Measurements from ENCODE around the gene OTOG. TPM values are rescaled to one million over a fixed set of nuclear protein-coding genes. Genes with fewer than 3 reads are reported as not detected.

OTOG gene
- total RNA-seq, 2 experiments from 2014 or later = not detected

GRCh38 chr11:17673951-17674350 lies 126.9 kb downstream of the OTOG start:
- H3K4me1 Mint-ChIP-seq = no peaks in the 10 kb centered on the region
- H3K4me3 Mint-ChIP-seq = no peak overlapping the region
- POLR2A ChIA-PET = no interaction called here
- no peaks in the 10 kb centered on the region for H3K36me3 Mint-ChIP-seq (ENCODE audit: low read depth)
- peaks cover 18% of the 10 kb centered on the region for H3K27me3 Mint-ChIP-seq
- no peak for DNase-seq
- H3K9me3 Mint-ChIP-seq = peaks cover 2% of the 10 kb centered on the region
- CTCF ChIA-PET = no interaction called here
- H3K27ac Mint-ChIP-seq = no peak overlapping the region

GRCh38 chr11:17682848-17683247 lies 135.8 kb downstream of the OTOG start:
- CTCF ChIA-PET = no interaction called here
- no peak for DNase-seq
- no peaks in the 10 kb centered on the region for H3K4me1 Mint-ChIP-seq
- H3K27me3 Mint-ChIP-seq = peaks cover 18% of the 10 kb centered on the region
- no peaks in the 10 kb centered on the region for H3K36me3 Mint-ChIP-seq (ENCODE audit: low read depth)
- H3K27ac Mint-ChIP-seq = no peak overlapping the region
- no peaks in the 10 kb centered on the region for H3K9me3 Mint-ChIP-seq
- POLR2A ChIA-PET = no interaction called here
- no peak overlapping the region for H3K4me3 Mint-ChIP-seq

- H3K4me3 Mint-ChIP-seq = no peak overlapping the region
- no peaks in the 10 kb centered on the region for H3K9me3 Mint-ChIP-seq
- H3K27ac Mint-ChIP-seq = no peak overlapping the region
- H3K36me3 Mint-ChIP-seq (ENCODE audit: low read depth) = no peaks in the 10 kb centered on the region
- no peak for DNase-seq
- CTCF ChIA-PET = no interaction called here
- H3K27me3 Mint-ChIP-seq = peaks cover 18% of the 10 kb centered on the region
- H3K4me1 Mint-ChIP-seq = no peaks in the 10 kb centered on the region
- POLR2A ChIA-PET = no interaction called here
Measured at GRCh38 chr11:17683377-17684161, 136.5 kb downstream of the OTOG start.

- H3K36me3 Mint-ChIP-seq (ENCODE audit: low read depth) = no peaks in the 10 kb centered on the region
- no peaks in the 10 kb centered on the region for H3K4me1 Mint-ChIP-seq
- ChIA-PET POLR2A (no interaction called here), CTCF (no interaction called here)
- no peak overlapping the region for H3K27ac Mint-ChIP-seq
- H3K9me3 Mint-ChIP-seq = no peaks in the 10 kb centered on the region
- peaks cover 18% of the 10 kb centered on the region for H3K27me3 Mint-ChIP-seq
- H3K4me3 Mint-ChIP-seq = no peak overlapping the region
- DNase-seq = no peak
Measured at GRCh38 chr11:17684550-17684949, 137.5 kb downstream of the OTOG start.

- Mint-ChIP-seq H3K9me3 (no peaks in the 10 kb centered on the region), H3K36me3 (ENCODE audit: low read depth) (no peaks in the 10 kb centered on the region), H3K4me3 (no peak overlapping the region), H3K27ac (no peak overlapping the region), H3K4me1 (no peaks in the 10 kb centered on the region), H3K27me3 (peaks cover 15% of the 10 kb centered on the region)
- CTCF ChIA-PET = interaction anchor here (0.8 kb wide), 1 partner anchor 30 kb away, joined by 4 read pairs; no protein-coding TSS in a partner anchor
- DNase-seq = no peak
- POLR2A ChIA-PET = no interaction called here
Measured at GRCh38 chr11:17686231-17686980, 139.3 kb downstream of the OTOG start.

GRCh38 chr11:17687946-17688670 lies 141.0 kb downstream of the OTOG start:
- Mint-ChIP-seq H3K27me3 (peaks cover 11% of the 10 kb centered on the region), H3K9me3 (no peaks in the 10 kb centered on the region), H3K27ac (no peak overlapping the region), H3K4me1 (no peaks in the 10 kb centered on the region), H3K4me3 (no peak overlapping the region), H3K36me3 (ENCODE audit: low read depth) (no peaks in the 10 kb centered on the region)
- DNase-seq = no peak
- POLR2A ChIA-PET = no interaction called here
- CTCF ChIA-PET = no interaction called here

- Mint-ChIP-seq H3K9me3 (no peaks in the 10 kb centered on the region), H3K4me3 (no peak overlapping the region), H3K27me3 (peaks cover 30% of the 10 kb centered on the region), H3K27ac (no peak overlapping the region), H3K36me3 (ENCODE audit: low read depth) (no peaks in the 10 kb centered on the region), H3K4me1 (no peaks in the 10 kb centered on the region)
- ChIA-PET POLR2A (no interaction called here), CTCF (interaction anchor here (0.7 kb wide), 1 partner anchor 79 kb away, joined by 3 read pairs; no protein-coding TSS in a partner anchor)
- DNase-seq = no peak
Measured at GRCh38 chr11:17691550-17691949, 144.5 kb downstream of the OTOG start.

GRCh38 chr11:17691976-17692375 lies 144.9 kb downstream of the OTOG start:
- no peak for DNase-seq
- ChIA-PET CTCF (no interaction called here), POLR2A (no interaction called here)
- Mint-ChIP-seq H3K27ac (no peak overlapping the region), H3K27me3 (peaks cover 34% of the 10 kb centered on the region), H3K9me3 (no peaks in the 10 kb centered on the region), H3K36me3 (ENCODE audit: low read depth) (no peaks in the 10 kb centered on the region), H3K4me3 (no peak overlapping the region), H3K4me1 (no peaks in the 10 kb centered on the region)

- no peaks in the 10 kb centered on the region for H3K9me3 Mint-ChIP-seq
- DNase-seq = no peak
- no peak overlapping the region for H3K27ac Mint-ChIP-seq
- no peaks in the 10 kb centered on the region for H3K36me3 Mint-ChIP-seq (ENCODE audit: low read depth)
- peaks cover 41% of the 10 kb centered on the region for H3K27me3 Mint-ChIP-seq
- no peak overlapping the region for H3K4me3 Mint-ChIP-seq
- no peaks in the 10 kb centered on the region for H3K4me1 Mint-ChIP-seq
- ChIA-PET POLR2A (no interaction called here), CTCF (interaction anchor here (0.6 kb wide), 1 partner anchor 818 kb away, joined by 3 read pairs; no protein-coding TSS in a partner anchor)
Measured at GRCh38 chr11:17692931-17693330, 145.9 kb downstream of the OTOG start.

- Mint-ChIP-seq H3K4me1 (no peaks in the 10 kb centered on the region), H3K27ac (no peak overlapping the region)
- CTCF ChIA-PET = no interaction called here
Measured at GRCh38 chr11:17693531-17693930, 146.5 kb downstream of the OTOG start.

GRCh38 chr11:17694494-17695110 lies 147.5 kb downstream of the OTOG start:
- no peaks in the 10 kb centered on the region for H3K9me3 Mint-ChIP-seq
- DNase-seq = no peak
- peaks cover 43% of the 10 kb centered on the region for H3K27me3 Mint-ChIP-seq
- no peaks in the 10 kb centered on the region for H3K4me1 Mint-ChIP-seq
- H3K36me3 Mint-ChIP-seq (ENCODE audit: low read depth) = no peaks in the 10 kb centered on the region
- ChIA-PET CTCF (no interaction called here), POLR2A (no interaction called here)
- no peak overlapping the region for H3K27ac Mint-ChIP-seq
- no peak overlapping the region for H3K4me3 Mint-ChIP-seq

More at GRCh38 chr11:17693531-17693930, 146.5 kb downstream of the OTOG start:
- Mint-ChIP-seq H3K36me3 (ENCODE audit: low read depth) (no peaks in the 10 kb centered on the region), H3K27me3 (peaks cover 43% of the 10 kb centered on the region), H3K9me3 (no peaks in the 10 kb centered on the region), H3K4me3 (no peak overlapping the region)
- no peak for DNase-seq
- POLR2A ChIA-PET = no interaction called here

- Mint-ChIP-seq H3K27me3 (peaks cover 43% of the 10 kb centered on the region), H3K36me3 (ENCODE audit: low read depth) (no peaks in the 10 kb centered on the region), H3K9me3 (no peaks in the 10 kb centered on the region), H3K27ac (no peak overlapping the region), H3K4me3 (no peak overlapping the region), H3K4me1 (no peaks in the 10 kb centered on the region)
- ChIA-PET CTCF (no interaction called here), POLR2A (no interaction called here)
- DNase-seq = no peak
Measured at GRCh38 chr11:17695454-17696441, 148.7 kb downstream of the OTOG start.

Data from activated CD4-positive, alpha-beta T cell treated with anti-CD3 and anti-CD28 coated beads, Interleukin-2, amount 10 ng/mL, durations not matched to agents 7 days and 5 days (primary cell).